K562 (cell line): ENCODE measurements around the gene MAP1LC3B2. TPM values are rescaled to one million over a fixed set of nuclear protein-coding genes. Genes with fewer than 3 reads are reported as not detected.

Source experiments
- ATAC-seq: fragments of 200-7000 bp; cut with Tn5 transposase; 3 replicates; pipeline ENCODE4 v1.9.1; 2020; ENCODE audit warnings: moderate library complexity
- BruUV-seq: library from RNA; stranded (reverse); fragments of 400-500 nt; replicated peaks from 2 replicates; lab custom pipeline; 2021; lab: Mats Ljungman, UMichigan
- CTCF ChIA-PET: fragments of 300-600 bp; formaldehyde crosslinking; extraction: SDS; loops from one replicate; lab custom pipeline; 2021; ENCODE audit warnings: low intra/inter-chr PET ratio; lab: Yijun Ruan, JAX
- POLR2A ChIA-PET: fragments of 300-600, 350-650 bp; sonication (Branson Sonifier 250); formaldehyde crosslinking; extraction: SDS; loops from one replicate; lab custom pipeline; 2021; ENCODE audit warnings: antibody characterized with exemption, inconsistent platforms; lab: Yijun Ruan, JAX
- DNase-seq, 4 experiments: peaks; one replicate each; pipeline versions ENCODE4 v3.0.0 to v3.0.0-alpha.2; 2011 to 2018; ENCODE audit warnings: low spot score in 3 of 4, mixed read lengths in 3 of 4; ENCODE audit errors: extremely low read depth in 1 of 4
- FAIRE-seq: peaks from 2 replicates; lab custom pipeline; 2011; peaks lifted over from hg19 to GRCh38; lab: Jason Lieb, UNC
- H2AFZ ChIP-seq: 2 replicates; pipeline ENCODE4 v1.6.0; 2011; ENCODE audit warnings: low read depth, low read length, control low read depth, inconsistent platforms
- H3K27ac ChIP-seq: fragments of 200-600 bp; 3 replicates; pipeline ENCODE4 v1.8.0; 2011; ENCODE audit warnings: low read depth, mild to moderate bottlenecking, control low read depth, inconsistent platforms, low read length, moderate library complexity, mixed read lengths; ENCODE audit errors: extremely low read depth
- H3K27me3 ChIP-seq, 2 experiments: fragments of 300-600 bp in 1 of 2; 2 replicates in 1 of 2; 3 replicates in 1 of 2; pipeline versions ENCODE4 v1.6.0 to v1.8.0; 2011; ENCODE audit warnings: inconsistent platforms in 2 of 2, low read length in 2 of 2, mild to moderate bottlenecking in 1 of 2, mixed read lengths in 1 of 2, moderate library complexity in 1 of 2; ENCODE audit not compliant: control insufficient read depth in 2 of 2, insufficient read depth in 2 of 2
- H3K36me3 ChIP-seq: fragments of 300-600 bp; 3 replicates; pipeline ENCODE4 v1.8.0; 2011; ENCODE audit warnings: mild to moderate bottlenecking, low read length, inconsistent platforms; ENCODE audit not compliant: control insufficient read depth, insufficient read depth
- H3K4me1 ChIP-seq, 2 experiments: fragments of 200-600 bp in 1 of 2; replicated peaks in 1 of 2; 2 replicates in 1 of 2; 3 replicates in 1 of 2; pipeline versions ENCODE4 v1.5.1 to v1.8.0; 2011; ENCODE audit warnings: inconsistent platforms in 2 of 2, low read length in 2 of 2, mild to moderate bottlenecking in 1 of 2, mixed read lengths in 1 of 2, moderate library complexity in 1 of 2; ENCODE audit not compliant: control insufficient read depth in 2 of 2, insufficient read depth in 2 of 2
- H3K4me2 ChIP-seq: 2 replicates; pipeline ENCODE4 v1.6.1; 2011; ENCODE audit warnings: low read length, control low read depth, inconsistent platforms, mixed read lengths; ENCODE audit not compliant: insufficient read depth
- H3K4me3 ChIP-seq: fragments of 200-600 bp; sonication (generic), shearing (Covaris generic); 2 replicates; pipeline ENCODE4 v1.5.1; 2016; ENCODE audit warnings: control low read depth, inconsistent platforms
- H3K79me2 ChIP-seq: fragments of 200-600 bp; 3 replicates; pipeline ENCODE4 v1.8.0; 2011; ENCODE audit warnings: low read length, inconsistent platforms; ENCODE audit not compliant: control insufficient read depth, insufficient read depth
- H3K9ac ChIP-seq, 2 experiments: 2 replicates each; pipeline versions ENCODE4 v1.6.0 to v1.6.1; 2011; ENCODE audit warnings: low read depth in 2 of 2, low read length in 2 of 2, control low read depth in 1 of 2, inconsistent platforms in 1 of 2, mild to moderate bottlenecking in 1 of 2, mixed read lengths in 1 of 2; ENCODE audit not compliant: insufficient read depth in 1 of 2
- H3K9me1 ChIP-seq: one replicate; pipeline ENCODE4 v1.6.0; 2011; ENCODE audit warnings: inconsistent platforms, mild to moderate bottlenecking, low read length, moderate library complexity; ENCODE audit not compliant: control insufficient read depth, insufficient read depth
- H3K9me3 ChIP-seq: replicated peaks from 2 replicates; pipeline ENCODE4 v1.5.1; 2011; ENCODE audit warnings: low read depth, low read length, inconsistent platforms; ENCODE audit not compliant: control insufficient read depth, insufficient read depth
- H4K20me1 ChIP-seq: replicated peaks from 2 replicates; pipeline ENCODE4 v1.6.1; 2011; ENCODE audit warnings: low read length, inconsistent platforms, mixed read lengths; ENCODE audit not compliant: control insufficient read depth, insufficient read depth
- TEAD4 ChIP-seq, 2 experiments: sonication (generic) in 1 of 2; formaldehyde crosslinking in 1 of 2; IDR thresholded peaks; 2 replicates each; pipeline versions ENCODE4 v1.6.1 to v1.8.0; 2012 to 2022; ENCODE audit warnings: borderline replicate concordance in 1 of 2, inconsistent platforms in 1 of 2, low read length in 1 of 2, mild to moderate bottlenecking in 1 of 2, missing genetic modification reagents in 1 of 2
- ZBTB33 ChIP-seq: sonication (generic); formaldehyde crosslinking; IDR thresholded peaks from 2 replicates; pipeline ENCODE4 v1.8.1; 2023; ENCODE audit warnings: mild to moderate bottlenecking, missing genetic modification reagents
- WGBS: fragments of 100-300 bp; shearing (Covaris generic); methylation state at CpG from one replicate; pipeline ENCODE4 v1.1.6; 2016; ENCODE audit warnings: low coverage, mixed read lengths; ENCODE audit not compliant: insufficient coverage; ENCODE audit errors: missing lambda C conversion rate; 5-methylcytosine and 5-hydroxymethylcytosine counted together
- in situ Hi-C: fragments of 300-500 bp; cut with MboI; formaldehyde crosslinking; loops from 4 replicates; pipeline ENCODE4 v1.15.0; 2018; ENCODE audit warnings: inconsistent platforms, mixed read lengths
- intact Hi-C: fragments of 100-400 bp; cut with micrococcal nuclease; formaldehyde crosslinking; loops from 2 replicates; pipeline ENCODE4 v1.14.2; 2022
- polyA plus RNA-seq, 8 experiments: library from polyadenylated mRNA; depleted of rRNA in 4 of 8; stranded (reverse) in 5 of 8; unstranded in 3 of 8; fragments of >200 nt; fragmentation: Nextera tagmentation in 2 of 8; fragmentation: Illumina TruSeq in 1 of 8; extraction: Ambion mirVana in 2 of 8; extraction: Trizol in 1 of 8; gene quantifications; 2 replicates each; pipeline versions ENCODE4 v1.2.1 to v1.2.3, GENCODE V29; 2011 to 2014; ENCODE audit warnings: inconsistent platforms in 1 of 8, missing spikeins in 1 of 8
- total RNA-seq, 7 experiments: library from RNA; depleted of rRNA in 6 of 7; stranded (reverse); fragments of >200 nt in 6 of 7; fragmentation: Illumina TruSeq in 2 of 7; extraction: Trizol in 2 of 7; gene quantifications; 2 replicates each; pipeline versions ENCODE4 v1.2.1 to v1.2.3, GENCODE V29; 2011 to 2021; ENCODE audit warnings: low replicate concordance in 1 of 7

The MAP1LC3B2 gene
- total and polyA plus RNA-seq, 9 of the 15 experiments (the other 6 are each of a cell fraction or from before 2014, with no cell fraction given), result 0.53 to 2.8 (median 0.76) TPM; not detected in 2

GRCh38 chr12:116604951-116605641 lies 45.9 kb downstream of the MAP1LC3B2 start:
- no peaks in the 10 kb centered on the region for H3K79me2 ChIP-seq
- no peaks in the 10 kb centered on the region for H3K36me3 ChIP-seq
- H3K4me2 ChIP-seq, result peak overlapping the region; percentile 33
- H3K9me3 ChIP-seq, result no peaks in the 10 kb centered on the region
- no peak for DNase-seq
- H3K4me1 ChIP-seq, result peaks cover 12 to 21% of the 10 kb centered on the region in 2 experiments; a peak in 4 of 5 replicates
- no peaks in the 10 kb centered on the region for H4K20me1 ChIP-seq
- peak; percentile 93 for TF ChIP-seq ZBTB33
- no peak for TF ChIP-seq TEAD4 (IDR thresholded peaks at IDR 0.05; ENCODE audit: low read length)
- TF ChIP-seq TEAD4 (CRISPR knock-in tag; IDR thresholded peaks at IDR 0.05; ENCODE audit: borderline replicate concordance), result no peak
- 63% methylated on average over 22 of the region's 22 CpGs for WGBS
- H2AFZ ChIP-seq, result 0 out of 2 replicates have a peak overlapping the region, but pooled peaks have one; percentile 37
- H3K9ac ChIP-seq, result no peak overlapping the region
- H3K27ac ChIP-seq, result no peak overlapping the region; the same call in 2 of the 3 replicates
- ChIA-PET CTCF (no interaction called here), POLR2A (interaction anchor here (0.6 to 1.3 kb wide), 3 partner anchors 14 to 215 kb away, joined by 3 to 6 read pairs (median 3); no protein-coding TSS in a partner anchor)
- FAIRE-seq, result no peak
- H3K4me3 ChIP-seq, result no peak overlapping the region
- no peak for ATAC-seq
- no TSS peak for BruUV-seq
- no peaks in the 10 kb centered on the region for H3K27me3 ChIP-seq
- intact Hi-C loops, result no loop called here
- H3K9me1 ChIP-seq, result no peaks in the 10 kb centered on the region
- in situ Hi-C loops, result no loop called here
